HepG2 (cell line): ENCODE measurements around the gene PKD2L1. TPM values are rescaled to one million over a fixed set of nuclear protein-coding genes. Genes with fewer than 3 reads are reported as not detected.

ENCODE experiments used
- ATAC-seq: fragments of 200-7000 bp; cut with Tn5 transposase; 3 replicates; pipeline ENCODE4 v1.9.1; 2020; ENCODE audit warnings: mild to moderate bottlenecking, moderate library complexity
- BruUV-seq: library from RNA; stranded (reverse); fragments of 400-500 nt; replicated peaks from 2 replicates; lab custom pipeline; 2021; lab: Mats Ljungman, UMichigan
- CTCF ChIA-PET: fragments of 300-600 bp; formaldehyde crosslinking; extraction: SDS; loops from one replicate; lab custom pipeline; 2021; ENCODE audit warnings: low total read pairs, inconsistent platforms, low intra/inter-chr PET ratio; lab: Yijun Ruan, JAX
- POLR2A ChIA-PET: fragments of 350-600 bp; sonication (Branson Sonifier 250); formaldehyde crosslinking; loops from one replicate; lab custom pipeline; 2020; ENCODE audit warnings: antibody characterized with exemption, inconsistent platforms; lab: Yijun Ruan, JAX
- DNase-seq: peaks from one replicate; pipeline ENCODE4 v3.0.0-alpha.2; 2015; ENCODE audit warnings: low spot score
- FAIRE-seq: peaks from 3 replicates; lab custom pipeline; 2011; peaks lifted over from hg19 to GRCh38; lab: Jason Lieb, UNC
- H2AFZ ChIP-seq: one replicate; pipeline ENCODE4 v1.6.1; 2011; ENCODE audit warnings: low read length, inconsistent platforms
- H3K27ac ChIP-seq: fragments of 300-600 bp; 3 replicates; pipeline ENCODE4 v1.8.0; 2011; ENCODE audit warnings: mixed run types, mild to moderate bottlenecking, mixed read lengths, low read length, inconsistent platforms; ENCODE audit not compliant: insufficient read depth; ENCODE audit errors: extremely low read length
- H3K27me3 ChIP-seq, 2 experiments: fragments of 200-600 bp in 1 of 2; 2 replicates in 1 of 2; 3 replicates in 1 of 2; pipeline versions ENCODE4 v1.6.0 to v1.8.0; 2011; ENCODE audit warnings: low read length in 2 of 2, mild to moderate bottlenecking in 2 of 2, moderate library complexity in 2 of 2, inconsistent platforms in 1 of 2; ENCODE audit not compliant: insufficient read depth in 2 of 2, control insufficient read depth in 1 of 2
- H3K36me3 ChIP-seq, 2 experiments: fragments of 200-600 bp in 1 of 2; replicated peaks in 1 of 2; 2 replicates in 1 of 2; 3 replicates in 1 of 2; pipeline versions ENCODE4 v1.5.1 to v1.8.0; 2011; ENCODE audit warnings: low read length in 2 of 2, inconsistent platforms in 1 of 2; ENCODE audit not compliant: insufficient read depth in 2 of 2, control insufficient read depth in 1 of 2
- H3K4me1 ChIP-seq: 2 replicates; pipeline ENCODE4 v1.5.1; 2012; ENCODE audit warnings: low read length, inconsistent platforms; ENCODE audit not compliant: insufficient read depth
- H3K4me2 ChIP-seq: 2 replicates; pipeline ENCODE4 v1.6.0; 2011; ENCODE audit warnings: low read depth, low read length, inconsistent platforms
- H3K4me3 ChIP-seq, 3 experiments: fragments of 200-600 bp in 1 of 3; sonication (generic), shearing (Covaris generic) in 1 of 3; replicated peaks in 1 of 3; 2 replicates each; pipeline ENCODE4 v1.5.1; 2011 to 2016; ENCODE audit warnings: low read length in 3 of 3, inconsistent platforms in 2 of 3, low read depth in 2 of 3, mild to moderate bottlenecking in 2 of 3, control low read depth in 1 of 3, mixed read lengths in 1 of 3; ENCODE audit not compliant: insufficient read depth in 1 of 3
- H3K79me2 ChIP-seq: one replicate; pipeline ENCODE4 v1.6.1; 2011; ENCODE audit warnings: low read length, inconsistent platforms; ENCODE audit not compliant: insufficient read depth
- H3K9ac ChIP-seq: 2 replicates; pipeline ENCODE4 v1.6.0; 2011; ENCODE audit warnings: mild to moderate bottlenecking, low read depth, low read length, inconsistent platforms; ENCODE audit not compliant: insufficient read depth
- H3K9me3 ChIP-seq: 2 replicates; pipeline ENCODE4 v1.5.1; 2012; ENCODE audit warnings: mild to moderate bottlenecking, low read length
- H4K20me1 ChIP-seq: 2 replicates; pipeline ENCODE4 v1.6.0; 2011; ENCODE audit warnings: inconsistent platforms, mild to moderate bottlenecking, low read length, moderate library complexity; ENCODE audit not compliant: insufficient read depth
- AHR ChIP-seq: IDR thresholded peaks from 2 replicates; pipeline ENCODE4 v1.6.1; 2018; ENCODE audit warnings: missing genetic modification reagents, missing compliant biosample characterization
- HDAC1 ChIP-seq: sonication (generic); formaldehyde crosslinking; IDR thresholded peaks from 2 replicates; pipeline ENCODE4 v1.5.1; 2020; ENCODE audit warnings: mild to moderate bottlenecking, missing genetic modification reagents
- SP1 ChIP-seq, 2 experiments: fragments of 450-650 bp in 1 of 2; sonication (generic) in 1 of 2; formaldehyde crosslinking in 1 of 2; IDR thresholded peaks; 2 replicates each; pipeline versions ENCODE4 v1.4.0 to v1.6.1; 2016 to 2020; ENCODE audit warnings: missing genetic modification reagents in 1 of 2
- THYN1 ChIP-seq: sonication (generic); formaldehyde crosslinking; IDR thresholded peaks from 2 replicates; pipeline ENCODE4 v1.8.1; 2023; ENCODE audit warnings: low read depth, mild to moderate bottlenecking, moderate library complexity, missing genetic modification reagents, borderline replicate concordance
- ZNF737 ChIP-seq: sonication (generic); formaldehyde crosslinking; IDR thresholded peaks from 2 replicates; pipeline ENCODE4 v1.5.0; 2020; ENCODE audit warnings: missing genetic modification reagents, mild to moderate bottlenecking, borderline replicate concordance
- WGBS: methylation state at CpG from one replicate; pipeline ENCODE4 v1.1.6; 2017; ENCODE audit warnings: low lambda C conversion rate; 5-methylcytosine and 5-hydroxymethylcytosine counted together
- in situ Hi-C: cut with HindIII; loops from 2 replicates; pipeline ENCODE4 v1.10.0; 2017; ENCODE audit warnings: low pct_unique_long_range_greater_than_20kb; ENCODE audit not compliant: extremely low pct_ligation_motif_present
- intact Hi-C: fragments of 100-400 bp; cut with micrococcal nuclease; formaldehyde crosslinking; loops from one replicate; pipeline ENCODE4 v1.10.0; 2022; ENCODE audit not compliant: unreplicated experiment
- polyA plus RNA-seq, 8 experiments: library from polyadenylated mRNA; depleted of rRNA in 3 of 8; stranded (reverse) in 7 of 8; unstranded in 1 of 8; fragments of >200 nt; fragmentation: Illumina TruSeq in 4 of 8; extraction: Trizol in 4 of 8; gene quantifications; 2 replicates each; pipeline versions ENCODE4 v1.2.1 to v1.2.3, GENCODE V29; 2011 to 2016; ENCODE audit warnings: low read depth in 4 of 8, missing spikeins in 1 of 8, mixed read lengths in 1 of 8; ENCODE audit not compliant: insufficient read depth in 1 of 8
- total RNA-seq, 5 experiments: library from RNA; depleted of rRNA; stranded (reverse); fragments of >200 nt; fragmentation: Illumina TruSeq; extraction: Trizol; gene quantifications; 2 replicates each; pipeline ENCODE4 v1.2.3, GENCODE V29; 2016; ENCODE audit warnings: low read depth in 1 of 5
- TF ChIP-seq, protein P1 (sequence below): sonication (generic); formaldehyde crosslinking; IDR thresholded peaks from 2 replicates; pipeline ENCODE4 v1.4.0; 2020; ENCODE audit warnings: missing genetic modification reagents
- TF ChIP-seq, protein P2 (sequence below): sonication (generic); formaldehyde crosslinking; IDR thresholded peaks from 2 replicates; pipeline ENCODE4 v1.4.0; 2020; ENCODE audit warnings: missing genetic modification reagents
- TF ChIP-seq, protein P3 (sequence below): sonication (generic); formaldehyde crosslinking; IDR thresholded peaks from 2 replicates; pipeline ENCODE4 v1.8.0; 2022; ENCODE audit warnings: mild to moderate bottlenecking, missing genetic modification reagents, moderate library complexity
- TF ChIP-seq, protein P4 (sequence below): fragments of 450-650 bp; IDR thresholded peaks from 2 replicates; pipeline ENCODE4 v1.6.1; 2017

The PKD2L1 gene
- total and polyA plus RNA-seq, 2 of the 13 experiments (the other 11 are each of a cell fraction or from before 2014, with no cell fraction given): 0.07 to 0.15 TPM

DNA sequence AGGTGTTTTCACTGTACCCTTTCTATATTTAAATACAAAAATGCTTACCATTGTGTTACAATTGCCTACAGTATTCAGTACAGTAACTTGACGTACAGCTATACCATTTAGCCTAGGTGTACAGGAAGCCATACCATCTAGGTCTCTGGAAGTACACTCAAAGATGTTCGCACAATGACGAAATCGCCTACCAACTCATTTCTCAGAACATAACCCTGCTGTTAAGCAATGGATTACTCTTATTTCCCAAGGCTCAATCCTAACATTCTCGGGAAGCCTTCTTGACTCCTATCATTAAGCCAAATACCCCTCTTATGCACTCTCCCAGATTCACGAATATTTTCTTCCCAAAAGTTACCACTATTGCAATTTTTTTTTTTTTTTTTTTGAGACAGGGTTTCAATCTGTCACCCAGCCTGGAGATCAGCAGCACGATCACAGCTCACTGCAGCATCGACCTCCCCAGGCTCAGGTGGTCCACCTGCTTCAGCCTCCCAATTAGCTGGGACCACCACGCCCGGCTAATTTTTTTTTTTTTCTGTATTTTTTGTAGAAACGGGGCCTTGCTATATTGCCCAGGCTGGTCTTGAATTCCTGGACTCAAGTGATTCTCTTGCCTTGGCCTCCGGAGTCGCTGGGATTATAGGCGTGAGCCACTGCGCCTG lies 64.1 kb downstream of the PKD2L1 start:
- peak overlapping the region; percentile 93; the same call in 1 of the 2 replicates for H3K9ac ChIP-seq
- H3K27ac ChIP-seq: no peak overlapping the region
- TF ChIP-seq, protein P1, sequence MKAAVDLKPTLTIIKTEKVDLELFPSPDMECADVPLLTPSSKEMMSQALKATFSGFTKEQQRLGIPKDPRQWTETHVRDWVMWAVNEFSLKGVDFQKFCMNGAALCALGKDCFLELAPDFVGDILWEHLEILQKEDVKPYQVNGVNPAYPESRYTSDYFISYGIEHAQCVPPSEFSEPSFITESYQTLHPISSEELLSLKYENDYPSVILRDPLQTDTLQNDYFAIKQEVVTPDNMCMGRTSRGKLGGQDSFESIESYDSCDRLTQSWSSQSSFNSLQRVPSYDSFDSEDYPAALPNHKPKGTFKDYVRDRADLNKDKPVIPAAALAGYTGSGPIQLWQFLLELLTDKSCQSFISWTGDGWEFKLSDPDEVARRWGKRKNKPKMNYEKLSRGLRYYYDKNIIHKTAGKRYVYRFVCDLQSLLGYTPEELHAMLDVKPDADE (CRISPR knock-in tag): no peak
- TF ChIP-seq THYN1 (no peak), SP1 (IDR thresholded peaks at IDR 0.05) (no peak), SP1 (CRISPR knock-in tag; IDR thresholded peaks at IDR 0.05) (no peak)
- intact Hi-C loops (no loop called here), in situ Hi-C loops (no loop called here)
- H3K27me3 ChIP-seq: no peaks in the 10 kb centered on the region; a peak in 1 of 5 replicates
- H3K36me3 ChIP-seq: no peaks in the 10 kb centered on the region; a peak in 1 of 5 replicates
- H3K79me2 ChIP-seq: peaks cover 18% of the 10 kb centered on the region
- H3K4me3 ChIP-seq: peak overlapping the region; percentile 79 to 100 (median 98)
- no peaks in the 10 kb centered on the region for H4K20me1 ChIP-seq
- H2AFZ ChIP-seq: no peak overlapping the region
- H3K9me3 ChIP-seq: no peaks in the 10 kb centered on the region
- WGBS: 91% methylated on average over 15 of the region's 15 CpGs
- peaks cover 39% of the 10 kb centered on the region for H3K4me1 ChIP-seq
- no TSS peak for BruUV-seq
- no peak for FAIRE-seq
- ChIA-PET POLR2A (no interaction called here), CTCF (no interaction called here)
- peak overlapping the region; percentile 76 for H3K4me2 ChIP-seq
- ATAC-seq: no peak
- no peak for DNase-seq

DNA sequence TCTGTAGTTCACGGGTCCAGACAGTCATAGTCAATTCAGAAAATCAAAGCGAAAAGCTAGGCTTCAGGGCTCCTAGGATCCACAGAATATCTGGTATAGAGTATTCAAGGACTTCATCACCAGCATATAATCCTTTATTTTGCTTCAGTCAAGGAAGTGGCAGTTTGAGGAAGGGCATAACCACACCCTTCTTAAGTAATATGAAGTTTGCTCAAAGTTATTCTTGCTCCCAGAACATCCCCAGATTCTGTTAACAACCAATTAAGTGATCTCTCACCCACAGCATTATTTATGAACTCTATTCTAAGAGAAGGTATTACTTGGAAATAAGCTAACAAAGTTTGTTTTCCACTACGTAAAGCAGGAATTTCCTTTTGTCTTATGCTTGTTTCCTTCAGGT lies 75.8 kb downstream of the PKD2L1 start:
- intact Hi-C loops: no loop called here
- no peak overlapping the region for H3K27ac ChIP-seq
- H3K4me2 ChIP-seq: no peak overlapping the region
- H3K4me3 ChIP-seq: no peak overlapping the region
- FAIRE-seq (no peak), ATAC-seq (no peak), DNase-seq (no peak)
- peaks cover 8 to 56% of the 10 kb centered on the region in 2 experiments; a peak in 4 of 5 replicates for H3K36me3 ChIP-seq
- CTCF ChIA-PET: no interaction called here
- POLR2A ChIA-PET: no interaction called here
- no peaks in the 10 kb centered on the region for H3K79me2 ChIP-seq
- 96% methylated on average over 3 of the region's 3 CpGs for WGBS
- H3K9ac ChIP-seq: no peak overlapping the region
- H3K4me1 ChIP-seq: no peaks in the 10 kb centered on the region
- H4K20me1 ChIP-seq: no peaks in the 10 kb centered on the region
- no peaks in the 10 kb centered on the region for H3K9me3 ChIP-seq
- H3K27me3 ChIP-seq: no peaks in the 10 kb centered on the region
- TF ChIP-seq AHR (CRISPR knock-in tag) (no peak), HDAC1 (no peak), ZNF737 (no peak)
- TF ChIP-seq, protein P2, sequence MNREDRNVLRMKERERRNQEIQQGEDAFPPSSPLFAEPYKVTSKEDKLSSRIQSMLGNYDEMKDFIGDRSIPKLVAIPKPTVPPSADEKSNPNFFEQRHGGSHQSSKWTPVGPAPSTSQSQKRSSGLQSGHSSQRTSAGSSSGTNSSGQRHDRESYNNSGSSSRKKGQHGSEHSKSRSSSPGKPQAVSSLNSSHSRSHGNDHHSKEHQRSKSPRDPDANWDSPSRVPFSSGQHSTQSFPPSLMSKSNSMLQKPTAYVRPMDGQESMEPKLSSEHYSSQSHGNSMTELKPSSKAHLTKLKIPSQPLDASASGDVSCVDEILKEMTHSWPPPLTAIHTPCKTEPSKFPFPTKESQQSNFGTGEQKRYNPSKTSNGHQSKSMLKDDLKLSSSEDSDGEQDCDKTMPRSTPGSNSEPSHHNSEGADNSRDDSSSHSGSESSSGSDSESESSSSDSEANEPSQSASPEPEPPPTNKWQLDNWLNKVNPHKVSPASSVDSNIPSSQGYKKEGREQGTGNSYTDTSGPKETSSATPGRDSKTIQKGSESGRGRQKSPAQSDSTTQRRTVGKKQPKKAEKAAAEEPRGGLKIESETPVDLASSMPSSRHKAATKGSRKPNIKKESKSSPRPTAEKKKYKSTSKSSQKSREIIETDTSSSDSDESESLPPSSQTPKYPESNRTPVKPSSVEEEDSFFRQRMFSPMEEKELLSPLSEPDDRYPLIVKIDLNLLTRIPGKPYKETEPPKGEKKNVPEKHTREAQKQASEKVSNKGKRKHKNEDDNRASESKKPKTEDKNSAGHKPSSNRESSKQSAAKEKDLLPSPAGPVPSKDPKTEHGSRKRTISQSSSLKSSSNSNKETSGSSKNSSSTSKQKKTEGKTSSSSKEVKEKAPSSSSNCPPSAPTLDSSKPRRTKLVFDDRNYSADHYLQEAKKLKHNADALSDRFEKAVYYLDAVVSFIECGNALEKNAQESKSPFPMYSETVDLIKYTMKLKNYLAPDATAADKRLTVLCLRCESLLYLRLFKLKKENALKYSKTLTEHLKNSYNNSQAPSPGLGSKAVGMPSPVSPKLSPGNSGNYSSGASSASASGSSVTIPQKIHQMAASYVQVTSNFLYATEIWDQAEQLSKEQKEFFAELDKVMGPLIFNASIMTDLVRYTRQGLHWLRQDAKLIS: no peak
- TF ChIP-seq, protein P3, sequence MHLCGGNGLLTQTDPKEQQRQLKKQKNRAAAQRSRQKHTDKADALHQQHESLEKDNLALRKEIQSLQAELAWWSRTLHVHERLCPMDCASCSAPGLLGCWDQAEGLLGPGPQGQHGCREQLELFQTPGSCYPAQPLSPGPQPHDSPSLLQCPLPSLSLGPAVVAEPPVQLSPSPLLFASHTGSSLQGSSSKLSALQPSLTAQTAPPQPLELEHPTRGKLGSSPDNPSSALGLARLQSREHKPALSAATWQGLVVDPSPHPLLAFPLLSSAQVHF (CRISPR knock-in tag): no peak
- TF ChIP-seq, protein P4, sequence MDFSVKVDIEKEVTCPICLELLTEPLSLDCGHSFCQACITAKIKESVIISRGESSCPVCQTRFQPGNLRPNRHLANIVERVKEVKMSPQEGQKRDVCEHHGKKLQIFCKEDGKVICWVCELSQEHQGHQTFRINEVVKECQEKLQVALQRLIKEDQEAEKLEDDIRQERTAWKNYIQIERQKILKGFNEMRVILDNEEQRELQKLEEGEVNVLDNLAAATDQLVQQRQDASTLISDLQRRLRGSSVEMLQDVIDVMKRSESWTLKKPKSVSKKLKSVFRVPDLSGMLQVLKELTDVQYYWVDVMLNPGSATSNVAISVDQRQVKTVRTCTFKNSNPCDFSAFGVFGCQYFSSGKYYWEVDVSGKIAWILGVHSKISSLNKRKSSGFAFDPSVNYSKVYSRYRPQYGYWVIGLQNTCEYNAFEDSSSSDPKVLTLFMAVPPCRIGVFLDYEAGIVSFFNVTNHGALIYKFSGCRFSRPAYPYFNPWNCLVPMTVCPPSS: no peak
- no TSS peak for BruUV-seq
- no peak overlapping the region for H2AFZ ChIP-seq
- in situ Hi-C loops: no loop called here
